Stomach (tissue), 9 donors: ENCODE results near the gene P3H4. TPM values are rescaled to one million over a fixed set of nuclear protein-coding genes. Genes with fewer than 3 reads are reported as not detected.

Experiments
- DNase-seq, 2 donors: peaks; one replicate each; pipeline versions ENCODE4 v3.0.0 to v3.0.0-alpha.2; 2013 to 2019
- H3K27ac ChIP-seq, 5 donors: fragments of 200-600 bp in 4 of 5; sonication (generic) in 4 of 5; one replicate each; pipeline ENCODE4 v1.5.1; 2013 to 2019; ENCODE audit warnings: mild to moderate bottlenecking in 1 of 5, moderate library complexity in 1 of 5
- H3K27me3 ChIP-seq, 3 donors: fragments of 200-600 bp; sonication (generic); one replicate each; pipeline ENCODE4 v1.5.1; 2017 to 2019; ENCODE audit warnings: mixed run types in 1 of 3
- H3K36me3 ChIP-seq, 4 donors: fragments of 200-600 bp; sonication (generic); 1 replicate in 3 of 4; 2 replicates in 1 of 4; pipeline ENCODE4 v1.5.1; 2016 to 2019
- H3K4me1 ChIP-seq, 4 donors: fragments of 200-600 bp; sonication (generic); one replicate each; pipeline ENCODE4 v1.5.1; 2016 to 2019
- H3K4me3 ChIP-seq, 4 donors: fragments of 200-600 bp; sonication (generic) in 3 of 4; one replicate each; pipeline ENCODE4 v1.5.1; 2016 to 2019; ENCODE audit warnings: mild to moderate bottlenecking in 1 of 4
- H3K9me3 ChIP-seq, 4 donors: fragments of 200-600 bp; sonication (generic); one replicate each; pipeline ENCODE4 v1.5.1; 2016 to 2019
- EP300 ChIP-seq: sonication (generic); formaldehyde crosslinking; IDR thresholded peaks from one replicate; pipeline ENCODE4 v1.6.1; 2017; ENCODE audit warnings: antibody characterized with exemption
- POLR2A ChIP-seq, 4 donors: fragments of 450-650 bp; IDR thresholded peaks; one replicate each; pipeline ENCODE4 v1.6.1; 2016; ENCODE audit warnings: antibody characterized with exemption in 4 of 4, control low read depth in 2 of 4, mild to moderate bottlenecking in 1 of 4, moderate library complexity in 1 of 4
- POLR2AphosphoS5 ChIP-seq, 3 donors: sonication (generic); formaldehyde crosslinking; IDR thresholded peaks; one replicate each; pipeline ENCODE4 v1.6.1; 2016; ENCODE audit warnings: antibody characterized with exemption in 3 of 3
- WGBS, 5 donors: extraction: QIAGEN DNeasy Blood & Tissue Kit in 3 of 5; methylation state at CpG; one replicate each; pipeline versions ENCODE4 v1.1.5 to v1.1.7; 2013 to 2018; 5-methylcytosine and 5-hydroxymethylcytosine counted together
- intact Hi-C: fragments of 100-400 bp; cut with DNase I; formaldehyde crosslinking; loops from one replicate; pipeline ENCODE4 v1.15.1; 2023; ENCODE audit warnings: low total_unique reads
- polyA plus RNA-seq, 3 donors: library from polyadenylated mRNA; stranded (reverse); fragments of 200-250 nt; gene quantifications; one replicate each; pipeline ENCODE4 v1.2.3, GENCODE V29; 2013
- total RNA-seq, 5 donors: library from RNA; depleted of rRNA; stranded (reverse); fragments of >200 nt; gene quantifications; one replicate each; pipeline versions ENCODE4 v1.1.0 to v1.2.3, GENCODE V29; 2014 to 2016
- TF ChIP-seq, protein P1 (sequence below), 7 experiments: fragments of 450-650 bp in 4 of 7; fragments of 200-600 bp in 3 of 7; sonication (generic) in 3 of 7; IDR thresholded peaks; one replicate each; pipeline ENCODE4 v1.5.1; 2016 to 2019; ENCODE audit warnings: antibody characterized with exemption in 7 of 7, control low read depth in 2 of 7, mild to moderate bottlenecking in 1 of 7
- donor health status: healthy with polysubstance abuse.
- donor health status: Bipolar disorder and iron deficiency.
- donor health status: healthy.

Gene P3H4
- total and polyA plus RNA-seq, 8 donors: 4.0 to 64.6 (median 7.6) TPM

DNA sequence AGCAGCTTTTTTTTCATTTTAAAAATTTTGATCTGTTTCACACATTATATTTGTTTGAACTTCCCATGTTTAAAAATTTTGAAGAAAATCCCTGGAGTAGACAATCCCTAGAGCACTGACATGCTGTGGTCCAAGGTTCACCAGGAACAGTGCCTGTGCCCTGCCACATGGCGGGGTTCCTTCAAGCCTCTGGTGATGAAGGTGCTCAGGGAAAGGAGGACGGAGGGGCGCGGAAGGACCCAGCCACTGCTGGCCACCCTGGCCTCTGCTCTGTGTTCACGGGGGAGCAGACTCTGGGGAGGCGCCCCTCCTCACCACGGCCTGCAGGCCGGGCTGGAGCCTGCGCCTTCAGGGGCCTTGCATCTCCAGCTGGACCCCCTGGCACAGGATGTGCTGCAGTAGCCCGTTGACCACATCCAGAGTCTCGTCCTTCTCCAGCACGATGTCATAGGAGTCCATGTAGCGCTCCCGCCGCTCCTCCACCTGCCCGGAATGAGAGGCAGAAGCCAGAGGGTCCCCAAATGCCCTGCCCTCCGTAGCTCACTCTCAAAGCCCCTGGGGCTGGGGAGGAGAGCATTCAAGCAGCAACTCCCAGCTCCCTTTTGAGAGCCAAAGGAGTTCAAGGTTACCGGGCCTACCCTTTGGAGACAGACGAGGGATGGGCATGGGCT, 13.6 kb upstream of the P3H4 start:
- Histone ChIP-seq H3K27me3 (no peaks in the 10 kb centered on the region), H3K36me3 (peaks cover 21 to 64% (median 60%) of the 10 kb centered on the region in 4 donors), H3K4me1 (peaks cover 0 to 15% (median 4%) of the 10 kb centered on the region in 4 donors), H3K9me3 (no peaks in the 10 kb centered on the region), H3K27ac (no peak overlapping the region), H3K4me3 (no peak overlapping the region)
- WGBS, 5 donors: 89 to 92% (median 92%) methylated on average over 15 to 19 of the region's 19 CpGs
- no peak for DNase-seq
- TF ChIP-seq, protein P1, sequence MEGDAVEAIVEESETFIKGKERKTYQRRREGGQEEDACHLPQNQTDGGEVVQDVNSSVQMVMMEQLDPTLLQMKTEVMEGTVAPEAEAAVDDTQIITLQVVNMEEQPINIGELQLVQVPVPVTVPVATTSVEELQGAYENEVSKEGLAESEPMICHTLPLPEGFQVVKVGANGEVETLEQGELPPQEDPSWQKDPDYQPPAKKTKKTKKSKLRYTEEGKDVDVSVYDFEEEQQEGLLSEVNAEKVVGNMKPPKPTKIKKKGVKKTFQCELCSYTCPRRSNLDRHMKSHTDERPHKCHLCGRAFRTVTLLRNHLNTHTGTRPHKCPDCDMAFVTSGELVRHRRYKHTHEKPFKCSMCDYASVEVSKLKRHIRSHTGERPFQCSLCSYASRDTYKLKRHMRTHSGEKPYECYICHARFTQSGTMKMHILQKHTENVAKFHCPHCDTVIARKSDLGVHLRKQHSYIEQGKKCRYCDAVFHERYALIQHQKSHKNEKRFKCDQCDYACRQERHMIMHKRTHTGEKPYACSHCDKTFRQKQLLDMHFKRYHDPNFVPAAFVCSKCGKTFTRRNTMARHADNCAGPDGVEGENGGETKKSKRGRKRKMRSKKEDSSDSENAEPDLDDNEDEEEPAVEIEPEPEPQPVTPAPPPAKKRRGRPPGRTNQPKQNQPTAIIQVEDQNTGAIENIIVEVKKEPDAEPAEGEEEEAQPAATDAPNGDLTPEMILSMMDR (IDR thresholded peaks at IDR 0.05): no peak
- TF ChIP-seq EP300: no peak
- TF ChIP-seq POLR2A (IDR thresholded peaks at IDR 0.05): no peak
- no peak for TF ChIP-seq POLR2AphosphoS5 (IDR thresholded peaks at IDR 0.05)
- intact Hi-C loops: no loop called here

DNA sequence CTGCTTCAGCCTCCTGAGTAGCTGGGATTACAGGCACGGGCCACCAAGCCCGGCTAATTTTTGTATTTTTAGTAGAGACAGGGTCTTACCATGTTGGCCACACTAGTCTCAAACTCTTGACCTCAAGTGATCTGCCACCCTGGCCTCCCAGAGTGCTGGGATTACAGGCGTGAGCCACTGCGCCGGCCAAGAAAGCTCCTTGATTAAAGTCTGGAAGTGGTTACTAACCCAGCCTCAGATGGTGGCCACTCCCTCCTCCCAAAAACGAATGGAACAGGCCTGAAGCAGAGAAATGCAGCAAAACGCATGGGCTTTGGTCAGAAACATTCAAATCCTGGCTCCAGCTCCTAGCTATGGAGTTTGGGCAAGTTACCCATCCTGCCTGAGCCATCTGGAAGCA, 12.3 kb upstream of the P3H4 start:
- TF ChIP-seq EP300 (no peak), POLR2AphosphoS5 (IDR thresholded peaks at IDR 0.05) (no peak), POLR2A (IDR thresholded peaks at IDR 0.05) (no peak)
- TF ChIP-seq, protein P1 (IDR thresholded peaks at IDR 0.05): no peak
- WGBS, 5 donors: 53 to 68% (median 59%) methylated on average over 6 to 7 of the region's 7 CpGs
- H3K9me3 ChIP-seq: no peaks in the 10 kb centered on the region
- H3K36me3 ChIP-seq: peaks cover 14 to 52% (median 48%) of the 10 kb centered on the region in 4 donors
- H3K4me3 ChIP-seq: no peak overlapping the region
- intact Hi-C loops: no loop called here
- no peak for DNase-seq
- peaks cover 0 to 15% (median 4%) of the 10 kb centered on the region in 4 donors for H3K4me1 ChIP-seq
- H3K27ac ChIP-seq: no peak overlapping the region
- H3K27me3 ChIP-seq: no peaks in the 10 kb centered on the region

DNA sequence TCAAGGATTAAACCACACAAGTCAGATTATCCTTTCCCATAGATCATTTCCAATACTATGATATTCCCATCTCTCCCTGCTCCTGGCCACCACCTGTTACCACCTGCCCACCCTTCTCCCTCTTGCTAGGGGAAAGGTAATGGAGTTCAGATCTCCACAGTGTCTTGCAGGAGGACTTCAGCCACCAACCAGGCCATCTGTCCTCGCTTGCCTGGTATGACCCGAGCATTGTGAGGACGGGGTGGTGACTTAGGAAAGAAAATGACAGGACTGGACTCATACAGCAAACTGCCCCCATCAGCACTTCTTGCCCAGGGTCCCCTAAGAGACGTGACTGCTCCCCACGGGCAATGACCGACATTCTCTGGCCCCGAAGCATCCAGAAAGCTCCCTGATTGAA, 11.8 kb upstream of the P3H4 start:
- Histone ChIP-seq H3K4me3 (no peak overlapping the region), H3K4me1 (peaks cover 0 to 15% (median 4%) of the 10 kb centered on the region in 4 donors), H3K36me3 (peaks cover 11 to 47% (median 43%) of the 10 kb centered on the region in 4 donors), H3K27me3 (no peaks in the 10 kb centered on the region), H3K9me3 (no peaks in the 10 kb centered on the region), H3K27ac (no peak overlapping the region)
- DNase-seq: no peak
- intact Hi-C loops: no loop called here
- TF ChIP-seq POLR2A (IDR thresholded peaks at IDR 0.05): no peak
- TF ChIP-seq EP300: no peak
- TF ChIP-seq, protein P1 (IDR thresholded peaks at IDR 0.05): no peak
- no peak for TF ChIP-seq POLR2AphosphoS5 (IDR thresholded peaks at IDR 0.05)
- 84 to 91% (median 88%) methylated on average over 7 of the region's 7 CpGs for WGBS, 5 donors

DNA sequence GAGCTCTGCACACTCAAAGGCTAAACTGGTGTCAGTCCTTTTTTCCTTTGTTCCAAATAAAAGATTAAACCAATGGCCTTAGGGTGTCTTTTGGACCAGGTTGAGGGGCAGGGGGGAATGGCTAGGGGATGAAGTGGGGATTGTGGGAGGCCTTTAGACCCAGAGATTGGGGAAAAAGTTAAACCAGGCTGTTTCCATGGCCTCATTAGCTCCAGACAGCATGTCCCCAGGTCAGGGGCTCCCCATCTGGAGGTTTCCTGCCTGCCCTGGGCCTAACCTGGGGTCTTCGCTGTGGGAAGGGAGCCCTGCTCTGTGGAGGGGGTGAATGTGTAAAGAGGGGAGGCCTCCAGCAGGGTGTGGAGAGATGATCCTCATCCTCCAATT, 11.4 kb upstream of the P3H4 start:
- Histone ChIP-seq H3K27me3 (no peaks in the 10 kb centered on the region), H3K27ac (no peak overlapping the region), H3K9me3 (no peaks in the 10 kb centered on the region), H3K4me3 (no peak overlapping the region), H3K4me1 (peaks cover 0 to 13% (median 3%) of the 10 kb centered on the region in 4 donors), H3K36me3 (peaks cover 9 to 45% (median 39%) of the 10 kb centered on the region in 4 donors)
- 89 to 100% (median 92%) methylated on average over 1 of the region's 1 CpG for WGBS, 5 donors
- intact Hi-C loops: no loop called here
- no peak for TF ChIP-seq EP300
- TF ChIP-seq, protein P1 (IDR thresholded peaks at IDR 0.05): no peak
- TF ChIP-seq POLR2AphosphoS5 (IDR thresholded peaks at IDR 0.05): no peak
- TF ChIP-seq POLR2A (IDR thresholded peaks at IDR 0.05): no peak
- DNase-seq: no peak
